ENCODE measurements around the gene FUOM. TPM values are rescaled to one million over a fixed set of nuclear protein-coding genes. Genes with fewer than 3 reads are reported as not detected.

Gene FUOM
- total and polyA plus RNA-seq, 2 experiments from 2014 or later, result 22.1 to 58.1 TPM

DNA sequence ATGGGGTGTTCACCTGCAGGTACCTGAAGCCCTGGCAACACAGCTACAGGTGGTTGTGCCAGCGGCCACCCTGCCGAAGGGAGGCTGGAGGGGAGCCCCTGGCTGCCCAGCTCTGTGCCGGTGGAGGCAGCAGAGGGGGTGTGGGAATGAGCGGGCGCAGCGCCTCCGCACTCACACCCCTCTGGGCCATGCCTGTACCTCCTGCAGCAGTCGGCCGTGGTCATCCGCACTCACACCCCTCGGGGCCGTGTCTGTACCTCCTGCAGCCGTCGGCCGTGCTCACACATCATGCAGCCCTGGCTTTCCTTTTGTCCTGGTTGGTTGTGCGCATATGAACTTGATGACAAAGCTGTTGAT lies 47.4 kb downstream of the FUOM start:
- Histone ChIP-seq H3K4me1 (ENCODE audit: low read depth) (peaks cover 5% of the 10 kb centered on the region), H3K9me3 (ENCODE audit: low read depth) (no peaks in the 10 kb centered on the region), H3K27ac (no peak overlapping the region), H3K4me3 (no peak overlapping the region), H3K27me3 (no peaks in the 10 kb centered on the region), H3K36me3 (peaks cover 22% of the 10 kb centered on the region)
- no peak for DNase-seq (ENCODE audit: low read depth in 1 of 2, low spot score in 1 of 2)
- TF ChIP-seq, protein P1, sequence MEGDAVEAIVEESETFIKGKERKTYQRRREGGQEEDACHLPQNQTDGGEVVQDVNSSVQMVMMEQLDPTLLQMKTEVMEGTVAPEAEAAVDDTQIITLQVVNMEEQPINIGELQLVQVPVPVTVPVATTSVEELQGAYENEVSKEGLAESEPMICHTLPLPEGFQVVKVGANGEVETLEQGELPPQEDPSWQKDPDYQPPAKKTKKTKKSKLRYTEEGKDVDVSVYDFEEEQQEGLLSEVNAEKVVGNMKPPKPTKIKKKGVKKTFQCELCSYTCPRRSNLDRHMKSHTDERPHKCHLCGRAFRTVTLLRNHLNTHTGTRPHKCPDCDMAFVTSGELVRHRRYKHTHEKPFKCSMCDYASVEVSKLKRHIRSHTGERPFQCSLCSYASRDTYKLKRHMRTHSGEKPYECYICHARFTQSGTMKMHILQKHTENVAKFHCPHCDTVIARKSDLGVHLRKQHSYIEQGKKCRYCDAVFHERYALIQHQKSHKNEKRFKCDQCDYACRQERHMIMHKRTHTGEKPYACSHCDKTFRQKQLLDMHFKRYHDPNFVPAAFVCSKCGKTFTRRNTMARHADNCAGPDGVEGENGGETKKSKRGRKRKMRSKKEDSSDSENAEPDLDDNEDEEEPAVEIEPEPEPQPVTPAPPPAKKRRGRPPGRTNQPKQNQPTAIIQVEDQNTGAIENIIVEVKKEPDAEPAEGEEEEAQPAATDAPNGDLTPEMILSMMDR (IDR thresholded peaks at IDR 0.05; ENCODE audit: low read depth, low read length), result no peak

DNA sequence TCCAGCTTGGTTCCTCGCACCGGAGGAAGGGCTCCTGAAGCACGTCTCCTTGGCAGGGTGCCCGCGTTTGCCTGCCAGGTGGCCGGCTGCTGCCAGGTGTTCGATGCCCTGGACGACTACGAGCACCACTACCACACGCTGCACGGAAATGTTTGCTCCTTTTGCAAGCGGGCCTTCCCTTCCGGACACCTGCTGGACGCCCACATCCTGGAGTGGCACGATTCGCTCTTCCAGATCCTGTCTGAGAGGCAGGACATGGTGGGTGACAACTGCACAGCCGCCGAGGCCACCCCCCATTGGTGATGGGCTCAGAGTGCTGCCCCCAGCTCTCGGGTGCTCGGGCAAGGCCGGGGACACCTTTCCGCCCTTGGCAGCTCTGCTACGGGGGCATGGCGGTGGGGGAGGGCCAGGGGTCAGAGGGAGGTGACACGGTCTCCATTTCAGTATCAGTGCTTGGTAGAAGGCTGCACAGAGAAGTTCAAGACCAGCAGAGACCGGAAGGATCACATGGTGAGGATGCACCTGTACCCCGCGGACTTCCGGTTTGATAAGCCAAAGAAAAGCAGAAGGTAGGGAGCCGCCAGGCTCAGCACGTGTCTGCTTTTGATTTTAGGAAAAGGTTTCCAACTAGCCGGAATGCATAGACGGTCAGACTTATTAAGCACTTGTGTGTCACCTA lies 48.0 kb downstream of the FUOM start:
- H3K36me3 ChIP-seq, result peaks cover 22% of the 10 kb centered on the region
- TF ChIP-seq, protein P1 (IDR thresholded peaks at IDR 0.05; ENCODE audit: low read depth, low read length), result no peak
- no peaks in the 10 kb centered on the region for H3K9me3 ChIP-seq (ENCODE audit: low read depth)
- H3K4me1 ChIP-seq (ENCODE audit: low read depth), result peaks cover 5% of the 10 kb centered on the region
- H3K27ac ChIP-seq, result no peak overlapping the region
- H3K4me3 ChIP-seq, result no peak overlapping the region
- DNase-seq (ENCODE audit: low read depth in 1 of 2, low spot score in 1 of 2), result no peak
- no peaks in the 10 kb centered on the region for H3K27me3 ChIP-seq

DNA sequence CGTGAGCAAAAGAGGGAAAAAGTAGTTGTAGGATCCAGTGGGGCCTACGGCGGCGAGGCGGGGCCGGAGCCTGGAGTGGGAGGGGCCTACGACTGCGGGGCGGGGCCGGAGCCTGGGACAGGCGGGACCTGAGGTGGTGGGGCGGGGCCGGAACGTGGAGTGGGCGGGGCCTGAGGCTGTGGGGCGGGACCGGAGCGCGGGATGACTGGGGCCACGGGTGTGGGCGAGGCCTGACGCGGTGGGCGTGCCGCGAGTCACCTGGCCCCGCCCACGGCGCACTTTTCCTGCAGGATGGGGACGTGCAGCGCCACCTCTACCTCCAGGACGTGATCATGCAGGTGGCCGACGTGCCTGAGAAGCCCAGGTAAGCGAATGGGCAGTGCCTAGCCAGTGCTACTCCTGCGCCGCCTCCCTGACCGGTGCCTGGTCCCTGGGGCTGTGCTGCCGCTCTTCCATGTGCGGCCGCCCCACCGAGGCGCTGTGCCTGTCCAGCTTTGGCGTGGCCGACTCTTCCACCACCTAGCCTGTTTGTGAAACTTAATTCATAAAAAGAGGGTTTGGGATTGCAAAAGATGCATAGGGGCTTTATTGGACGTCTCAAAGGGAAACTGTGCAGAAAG lies 48.6 kb downstream of the FUOM start:
- TF ChIP-seq, protein P1 (IDR thresholded peaks at IDR 0.05; ENCODE audit: low read depth, low read length), result no peak
- H3K27ac ChIP-seq, result peak overlapping the region; percentile 96
- H3K4me3 ChIP-seq, result peak overlapping the region; percentile 86
- DNase-seq (ENCODE audit: low read depth in 1 of 2, low spot score in 1 of 2), result peak; percentile 93 to 94
- no peaks in the 10 kb centered on the region for H3K27me3 ChIP-seq
- H3K9me3 ChIP-seq (ENCODE audit: low read depth), result no peaks in the 10 kb centered on the region
- peaks cover 22% of the 10 kb centered on the region for H3K36me3 ChIP-seq
- peaks cover 5% of the 10 kb centered on the region for H3K4me1 ChIP-seq (ENCODE audit: low read depth)

DNA sequence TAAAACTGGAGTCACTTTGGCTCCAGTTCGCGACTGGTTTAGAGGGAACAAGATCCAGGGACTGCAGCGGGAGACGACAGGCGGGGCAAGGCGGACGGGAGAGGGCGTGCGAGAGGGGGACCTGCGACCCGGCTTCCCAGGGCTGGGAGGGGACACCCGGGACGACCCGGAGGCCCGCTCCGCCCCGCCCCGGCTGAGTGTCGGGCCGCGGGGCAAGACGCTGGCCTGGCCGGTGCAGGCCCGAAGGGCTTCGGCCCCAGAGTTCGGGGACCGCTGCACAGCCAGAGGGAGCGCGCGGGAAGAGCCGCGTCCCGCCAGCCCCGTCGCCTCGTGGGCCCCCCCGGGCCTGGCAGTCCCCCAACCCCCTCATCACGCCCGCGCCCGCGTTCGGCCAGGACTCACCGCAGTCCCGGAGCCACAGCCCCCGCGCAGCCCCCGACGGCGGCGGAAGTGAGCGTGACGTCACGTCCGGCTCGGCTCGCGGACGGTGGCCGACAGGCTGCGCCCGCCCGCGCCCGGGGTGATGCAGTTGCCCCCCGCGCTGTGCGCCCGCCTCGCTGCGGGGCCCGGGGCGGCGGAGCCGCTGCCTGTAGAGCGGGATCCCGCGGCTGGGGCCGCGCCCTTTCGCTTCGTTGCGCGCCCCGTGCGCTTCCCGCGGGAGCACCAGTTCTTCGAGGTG lies 49.3 kb downstream of the FUOM start, which contains the start of the genes TUBGCP2 and ZNF511:
TSS of gene TUBGCP2 (minus strand) at position 452 of the 679 bp plus-strand sequence. CDS start 5,931 bp downstream, outside the sequence.
TSS of gene ZNF511 (plus strand) at position 494 of the 679 bp plus-strand sequence. CDS start at position 524, 30 bp downstream.
- peaks cover 5% of the 10 kb centered on the region for H3K4me1 ChIP-seq (ENCODE audit: low read depth)
- H3K36me3 ChIP-seq, result peaks cover 22% of the 10 kb centered on the region
- TF ChIP-seq, protein P1 (IDR thresholded peaks at IDR 0.05; ENCODE audit: low read depth, low read length), result peak; percentile 22
- no peaks in the 10 kb centered on the region for H3K9me3 ChIP-seq (ENCODE audit: low read depth)
- peak; percentile 88 to 89 for DNase-seq (ENCODE audit: low read depth in 1 of 2, low spot score in 1 of 2)
- H3K4me3 ChIP-seq, result peak within 1 kb of the TSS; percentile 86
- no peaks in the 10 kb centered on the region for H3K27me3 ChIP-seq
- peak within 1 kb of the TSS; percentile 96 for H3K27ac ChIP-seq

DNA sequence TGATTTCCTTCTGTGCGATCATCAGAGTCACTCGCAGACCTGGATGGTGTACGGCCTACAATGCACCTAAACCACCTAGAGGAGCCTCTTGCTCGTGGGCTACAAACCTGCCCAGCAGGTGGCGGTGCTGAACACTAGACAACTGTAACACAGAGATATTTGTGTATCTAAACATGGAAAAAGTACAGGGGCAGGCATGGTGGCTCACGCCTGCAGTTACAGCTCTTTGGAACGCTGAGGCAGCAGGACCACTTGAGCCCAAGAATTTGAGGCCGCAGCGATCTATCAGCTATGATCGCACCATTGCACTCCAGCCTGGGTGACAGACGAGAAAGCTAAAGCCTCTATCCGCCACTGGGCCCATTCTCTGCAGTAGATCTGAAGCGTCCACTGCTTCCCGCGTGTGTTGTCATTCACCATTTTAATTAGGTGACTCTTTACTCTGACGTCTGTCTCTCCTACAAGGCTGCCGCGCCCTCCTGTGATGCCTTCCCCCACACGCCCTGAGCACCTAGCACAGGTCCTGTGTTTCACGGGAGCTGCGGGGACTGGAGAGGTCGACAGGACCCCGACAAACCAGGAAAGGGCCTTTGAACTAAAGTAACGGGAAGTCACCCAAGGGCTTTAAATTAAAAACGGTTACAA lies 49.9 kb downstream of the FUOM start:
- Histone ChIP-seq H3K27me3 (no peaks in the 10 kb centered on the region), H3K27ac (peak overlapping the region; percentile 96), H3K4me3 (peak overlapping the region; percentile 86), H3K9me3 (ENCODE audit: low read depth) (no peaks in the 10 kb centered on the region), H3K36me3 (peaks cover 22% of the 10 kb centered on the region), H3K4me1 (ENCODE audit: low read depth) (peaks cover 5% of the 10 kb centered on the region)
- TF ChIP-seq, protein P1 (IDR thresholded peaks at IDR 0.05; ENCODE audit: low read depth, low read length), result peak; percentile 78
- DNase-seq (ENCODE audit: low read depth in 1 of 2, low spot score in 1 of 2), result peak; percentile 62 to 85

All from cardiac muscle cell (in vitro differentiated cells and primary cell).